DMS153 treated with DMSO at 0.1 percent for 48 hours (cell line): Measurements from ENCODE around the gene ERMARD.

ENCODE experiments used
- DNase-seq: peaks from one replicate; lab custom pipeline; 2025; ENCODE audit not compliant: unreplicated experiment; lab: John Stamatoyannopoulos, UW

Gene ERMARD

DNA sequence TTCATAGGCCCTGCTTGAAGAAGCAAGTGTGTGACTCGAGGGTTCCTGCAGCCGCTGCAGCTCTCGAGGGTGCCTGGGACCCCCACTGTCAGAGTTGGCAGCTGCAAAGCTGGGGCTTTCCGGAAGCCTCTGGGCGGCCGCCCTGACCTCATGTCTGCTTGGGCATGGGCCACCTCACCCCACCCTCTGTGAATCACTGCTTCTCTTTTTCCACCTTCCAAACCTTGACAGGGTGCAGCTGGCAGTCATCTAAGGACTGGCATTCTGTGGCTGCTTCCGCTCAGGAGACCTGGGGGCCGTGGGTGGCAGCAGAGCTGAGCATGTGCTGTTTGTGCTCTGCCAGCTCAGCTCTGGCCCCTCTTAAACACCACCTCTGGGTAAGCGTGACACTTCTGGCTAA lies 32.0 kb downstream of the ERMARD start:
- no peak for DNase-seq

DNA sequence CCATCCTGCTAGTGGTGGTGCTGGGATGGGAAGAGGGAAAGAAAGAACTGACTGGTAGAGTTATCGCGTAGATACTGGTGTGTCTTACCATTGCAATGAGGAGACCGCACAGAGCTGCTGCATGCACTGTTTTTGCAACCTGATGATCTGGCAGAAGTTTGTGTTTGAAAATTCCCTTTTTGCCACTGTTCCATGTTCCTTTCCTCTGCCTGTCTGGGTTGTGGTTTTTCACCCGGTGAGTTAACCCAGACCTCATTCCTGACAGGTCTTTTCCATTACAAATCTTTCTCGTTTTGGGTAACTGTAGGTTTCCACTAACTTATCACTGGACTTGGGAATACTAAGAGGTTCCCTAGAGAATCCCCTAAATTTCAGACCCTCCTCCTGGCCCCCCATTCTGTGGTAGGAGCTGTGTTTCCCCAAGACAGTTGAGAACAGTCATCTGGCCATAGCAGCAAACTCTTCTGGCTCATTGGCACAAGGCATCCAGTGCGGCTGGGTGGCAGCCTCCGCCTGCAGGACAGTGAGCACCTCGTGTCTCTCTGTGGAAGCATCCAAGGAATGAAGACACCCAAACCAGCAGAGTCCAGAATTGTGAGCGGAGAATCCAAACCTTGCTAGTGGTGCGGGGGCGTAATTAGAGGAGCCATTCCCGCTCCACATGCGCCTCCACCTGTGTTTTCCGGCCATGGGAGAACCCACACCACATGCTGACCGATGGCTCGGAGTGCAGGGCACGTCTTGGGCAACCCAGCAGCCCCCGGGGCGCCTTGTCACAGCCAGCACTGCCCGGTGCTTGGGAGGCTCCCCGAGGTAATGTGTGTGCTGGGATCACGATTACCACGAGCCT lies 32.8 kb downstream of the ERMARD start:
- no peak for DNase-seq

- no peak for DNase-seq
These were observed 33.5 kb downstream of the ERMARD start for GRCh38 chr6:169784821-169785340.

GRCh38 chr6:169785566-169785965 lies 34.1 kb downstream of the ERMARD start:
- DNase-seq = no peak

- DNase-seq = no peak
These were observed 34.9 kb downstream of the ERMARD start for GRCh38 chr6:169786349-169786748.

DNA sequence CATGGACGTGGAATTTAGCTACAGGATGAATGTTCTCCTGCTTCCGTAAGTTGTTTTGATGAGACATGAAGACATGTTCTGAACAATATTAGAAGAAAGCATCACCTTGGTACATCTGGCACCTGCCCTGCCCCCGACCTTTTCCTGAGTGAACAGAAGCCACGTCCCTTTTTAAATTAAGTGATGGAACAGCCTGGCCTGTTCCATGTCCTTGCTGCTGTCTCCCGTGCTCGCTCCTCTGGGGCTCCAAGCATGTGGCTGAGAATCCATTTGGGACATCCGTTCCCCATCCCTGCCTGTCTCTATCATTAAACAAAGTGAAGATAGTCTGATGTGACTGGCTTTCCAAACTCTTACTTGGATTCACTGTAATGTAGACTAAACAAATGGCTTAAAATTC lies 36.4 kb downstream of the ERMARD start:
- no peak for DNase-seq

- no peak for DNase-seq
These were observed 37.4 kb downstream of the ERMARD start for GRCh38 chr6:169788809-169789145.

- DNase-seq = peak; percentile 50
These were observed 37.9 kb downstream of the ERMARD start for GRCh38 chr6:169789146-169789943.

- DNase-seq = peak; percentile 72
These were observed 38.8 kb downstream of the ERMARD start for GRCh38 chr6:169789944-169790927.

DNA sequence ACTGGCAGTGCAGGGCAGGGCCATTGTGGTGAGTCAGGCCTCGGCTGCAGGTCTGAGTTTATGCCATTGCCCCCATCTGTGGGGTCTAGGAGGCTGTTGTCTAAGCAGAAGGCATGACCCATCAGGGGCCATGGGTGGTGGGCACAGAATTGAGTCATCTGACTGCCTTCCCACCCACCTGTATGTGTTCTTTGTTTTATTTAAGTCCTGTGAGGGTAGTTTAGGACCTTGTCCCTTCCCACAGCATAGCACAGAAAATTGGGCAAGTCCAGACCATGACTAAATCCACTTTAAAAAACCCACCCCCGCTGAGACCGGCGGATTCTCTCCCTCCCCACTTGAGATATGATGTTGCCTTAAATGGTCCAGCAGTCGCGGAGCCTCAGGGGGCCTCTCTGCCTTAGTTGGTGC lies 40.3 kb downstream of the ERMARD start:
- no peak for DNase-seq

GRCh38 chr6:169792306-169793015 lies 41.0 kb downstream of the ERMARD start:
- DNase-seq = no peak

GRCh38 chr6:169793408-169793807 lies 42.0 kb downstream of the ERMARD start:
- DNase-seq = no peak

- no peak for DNase-seq
These were observed 43.1 kb downstream of the ERMARD start for GRCh38 chr6:169794317-169795055.

GRCh38 chr6:169795196-169795595 lies 43.8 kb downstream of the ERMARD start:
- no peak for DNase-seq

- DNase-seq = no peak
These were observed 47.5 kb downstream of the ERMARD start for GRCh38 chr6:169798764-169799473.

- DNase-seq = no peak
These were observed 48.1 kb downstream of the ERMARD start for GRCh38 chr6:169799474-169799926.

GRCh38 chr6:169800116-169800667 lies 48.8 kb downstream of the ERMARD start:
- DNase-seq = no peak

GRCh38 chr6:169800668-169801395 lies 49.4 kb downstream of the ERMARD start:
- DNase-seq = no peak
